Measurements from ENCODE around the gene INTS11. TPM values are rescaled to one million over a fixed set of nuclear protein-coding genes. Genes with fewer than 3 reads are reported as not detected.
A peak's percentile ranks its signal among the peaks of the same experiment; 100 is the strongest.

The INTS11 gene
- total RNA-seq, 1 experiment from 2014 or later: 161 TPM

- ChIA-PET CTCF (interaction anchor here (0.7 to 2.8 kb wide), 13 partner anchors 8 to 352 kb away, joined by 3 to 30 read pairs (median 4); partner anchors contain the start of gene CCNL2), RAD21 (ENCODE audit: low non-redundant PET in 1 of 2, low total read pairs in 2 of 2, uncharacterized antibody in 2 of 2, unreplicated experiment in 2 of 2) (interaction anchor here (1.0 to 1.5 kb wide), 3 partner anchors 14 to 169 kb away, joined by 3 to 7 read pairs (median 3); partner anchors contain the start of gene UBE2J2 (in 1 of the 2)), POLR2A (no interaction called here)
- Histone ChIP-seq H3K4me2 (ENCODE audit: low read length) (peak overlapping the region; percentile 47), H3K9ac (ENCODE audit: low read length) (no peak overlapping the region), H3K36me3 (ENCODE audit: control insufficient read depth in 1 of 2, insufficient read depth in 2 of 2, low read length in 2 of 2) (no peaks in the 10 kb centered on the region), H4K20me1 (ENCODE audit: insufficient read depth) (no peaks in the 10 kb centered on the region), H3K27me3 (ENCODE audit: insufficient read depth, low read length) (no peaks in the 10 kb centered on the region), H3K9me2 (ENCODE audit: insufficient read depth) (no peaks in the 10 kb centered on the region), H3K9me3 (ENCODE audit: control insufficient read depth in 1 of 2, insufficient read depth in 1 of 2, low read depth in 1 of 2, low read length in 2 of 2) (no peaks in the 10 kb centered on the region), H3K27ac (ENCODE audit: low read depth, low read length) (peak overlapping the region; percentile 45; the same call in 1 of the 2 replicates), H3K79me2 (ENCODE audit: insufficient read depth, low read length) (no peaks in the 10 kb centered on the region), H3K4me1 (ENCODE audit: control insufficient read depth in 1 of 2, insufficient read depth in 2 of 2, low read length in 2 of 2) (peaks cover 14 to 34% of the 10 kb centered on the region in 2 experiments), H2AFZ (ENCODE audit: low read depth, low read length, poor library complexity, severe bottlenecking) (no peak overlapping the region), H3K4me3 (replicated peaks in 1 of 2; ENCODE audit: low read depth in 1 of 2, low read length in 2 of 2) (no peak overlapping the region)
- DNase-seq (ENCODE audit: low read depth, low spot score) (no peak), ATAC-seq (no peak)
- no TSS peak for BruUV-seq (replicated peaks)
- TF ChIP-seq EZH2phosphoT487 (IDR thresholded peaks at IDR 0.05; ENCODE audit: borderline replicate concordance) (no peak), SIN3A (IDR thresholded peaks at IDR 0.05; ENCODE audit: low read depth) (no peak), TCF7L2 (IDR thresholded peaks at IDR 0.05; ENCODE audit: borderline replicate concordance, extremely low read depth, insufficient read depth, insufficient read length) (peak; percentile 36)
- TF ChIP-seq, protein P1, sequence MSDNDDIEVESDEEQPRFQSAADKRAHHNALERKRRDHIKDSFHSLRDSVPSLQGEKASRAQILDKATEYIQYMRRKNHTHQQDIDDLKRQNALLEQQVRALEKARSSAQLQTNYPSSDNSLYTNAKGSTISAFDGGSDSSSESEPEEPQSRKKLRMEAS (IDR thresholded peaks at IDR 0.05): no peak
- intact Hi-C loops (cut with micrococcal nuclease): loop anchor here (2.0 kb wide), 2 partner anchors 168 to 306 kb away; no protein-coding TSS in a partner anchor
These were observed 33.4 kb downstream of the INTS11 start for GRCh38 chr1:1291023-1291528.

DNA sequence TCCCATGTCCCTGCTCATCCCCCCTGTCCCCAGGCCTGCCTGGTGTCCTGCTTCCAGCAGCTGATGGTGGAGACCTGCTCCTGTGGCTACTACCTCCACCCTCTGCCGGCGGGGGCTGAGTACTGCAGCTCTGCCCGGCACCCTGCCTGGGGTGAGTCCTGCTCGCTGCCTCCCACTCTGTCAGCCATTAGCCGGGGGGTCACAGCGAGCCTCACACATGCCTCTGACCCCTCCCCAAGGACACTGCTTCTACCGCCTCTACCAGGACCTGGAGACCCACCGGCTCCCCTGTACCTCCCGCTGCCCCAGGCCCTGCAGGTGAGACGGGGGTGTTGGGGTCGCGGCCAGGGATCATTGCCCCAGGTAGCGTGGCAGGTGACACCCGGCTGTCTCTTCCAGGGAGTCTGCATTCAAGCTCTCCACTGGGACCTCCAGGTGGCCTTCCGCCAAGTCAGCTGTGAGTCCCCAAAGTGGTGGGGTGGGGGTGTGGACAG is 34.2 kb downstream of the INTS11 start:
- intact Hi-C loops (cut with micrococcal nuclease): loop anchor here (2.0 kb wide), 2 partner anchors 167 to 305 kb away; no protein-coding TSS in a partner anchor
- no peak for DNase-seq (ENCODE audit: low read depth, low spot score)
- POLR2A ChIA-PET: no interaction called here

More for the DNA sequence above, 34.2 kb downstream of the INTS11 start:
- no TSS peak for BruUV-seq (replicated peaks)
- no peaks in the 10 kb centered on the region for H3K79me2 ChIP-seq (ENCODE audit: insufficient read depth, low read length)
- H3K9ac ChIP-seq (ENCODE audit: low read length): no peak overlapping the region
- H3K4me2 ChIP-seq (ENCODE audit: low read length): peak overlapping the region; percentile 47; the same call in 1 of the 2 replicates
- no peaks in the 10 kb centered on the region for H3K9me2 ChIP-seq (ENCODE audit: insufficient read depth)
- H3K9me3 ChIP-seq (ENCODE audit: control insufficient read depth in 1 of 2, insufficient read depth in 1 of 2, low read depth in 1 of 2, low read length in 2 of 2): no peaks in the 10 kb centered on the region
- H4K20me1 ChIP-seq (ENCODE audit: insufficient read depth): no peaks in the 10 kb centered on the region
- H3K36me3 ChIP-seq (ENCODE audit: control insufficient read depth in 1 of 2, insufficient read depth in 2 of 2, low read length in 2 of 2): no peaks in the 10 kb centered on the region
- H3K27ac ChIP-seq (ENCODE audit: low read depth, low read length): no peak overlapping the region; the same call in 1 of the 2 replicates
- H3K4me3 ChIP-seq (replicated peaks in 1 of 2; ENCODE audit: low read depth in 1 of 2, low read length in 2 of 2): no peak overlapping the region
- ChIA-PET CTCF (interaction anchor here (0.6 to 2.8 kb wide), 4 partner anchors 10 to 168 kb away, joined by 3 to 30 read pairs (median 10); no protein-coding TSS in a partner anchor), RAD21 (ENCODE audit: low non-redundant PET in 1 of 2, low total read pairs in 2 of 2, uncharacterized antibody in 2 of 2, unreplicated experiment in 2 of 2) (interaction anchor here (0.6 to 0.9 kb wide), 3 partner anchors 11 to 168 kb away, joined by 3 to 5 read pairs (median 3); no protein-coding TSS in a partner anchor)
- no peak for TF ChIP-seq SIN3A (IDR thresholded peaks at IDR 0.05; ENCODE audit: low read depth)
- TF ChIP-seq CTCF (IDR thresholded peaks at IDR 0.05 in 2 of 3, conservative IDR thresholded peaks at IDR 0.05 in 1 of 3; ENCODE audit: borderline replicate concordance in 1 of 3, insufficient read depth in 1 of 3, low read depth in 2 of 3, low read length in 2 of 3): peak; percentile 54 to 74 (median 61); a peak in 5 of 6 replicates
- H2AFZ ChIP-seq (ENCODE audit: low read depth, low read length, poor library complexity, severe bottlenecking): no peak overlapping the region
- peaks cover 14 to 38% of the 10 kb centered on the region in 2 experiments for H3K4me1 ChIP-seq (ENCODE audit: control insufficient read depth in 1 of 2, insufficient read depth in 2 of 2, low read length in 2 of 2)
- peak; percentile 43 for ATAC-seq
- no peaks in the 10 kb centered on the region for H3K27me3 ChIP-seq (ENCODE audit: insufficient read depth, low read length)

Data from HCT116 (cell line).